ENCODE results near the gene ZCCHC14.
"Not testable (repeated sequence)": the region's sequence is repeated elsewhere in the genome, so short reads cannot be mapped to it uniquely, and the experiment has no call there.

The ZCCHC14 gene

DNA sequence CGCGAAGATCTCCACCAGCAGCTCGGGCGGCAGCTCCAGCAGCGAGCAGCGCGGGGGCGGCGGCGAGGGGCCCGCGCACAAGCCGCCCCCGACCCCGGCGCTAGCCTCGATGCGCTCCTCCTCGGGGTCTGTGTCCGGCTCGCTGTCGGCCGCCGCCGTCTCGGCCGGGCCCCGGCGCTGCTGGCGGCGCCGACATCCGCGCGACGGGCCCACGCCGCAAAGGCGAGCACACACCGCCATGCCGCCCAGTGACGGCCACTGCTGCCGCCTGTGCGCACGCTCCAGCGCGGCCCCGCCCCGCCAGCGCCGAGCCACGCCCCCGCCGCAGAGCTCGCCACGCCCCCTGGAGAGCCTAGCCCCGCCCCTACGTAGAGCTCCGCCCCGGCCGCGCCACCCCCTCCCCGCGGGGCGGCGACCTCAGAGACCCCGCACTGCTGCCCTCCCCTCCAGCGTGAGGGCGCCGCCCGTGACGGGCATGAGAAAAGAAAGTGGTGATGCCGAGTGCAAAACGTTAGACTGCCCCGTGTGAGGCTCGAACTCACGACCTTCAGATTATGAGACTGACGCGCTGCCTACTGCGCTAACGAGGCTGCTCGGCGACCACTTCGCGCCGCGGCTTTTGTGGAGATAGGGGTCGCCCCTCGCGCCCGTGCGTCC lies 109.2 kb downstream of the ZCCHC14 start, which contains the start of gene FBXO31:
Gene FBXO31 (minus strand): TSS at position 272 of the 657 bp plus-strand sequence. CDS start 32 bp downstream, at position 240.
- DNase-seq (ENCODE audit: low read depth in 2 of 2), result peak; percentile 85 to 94

DNA sequence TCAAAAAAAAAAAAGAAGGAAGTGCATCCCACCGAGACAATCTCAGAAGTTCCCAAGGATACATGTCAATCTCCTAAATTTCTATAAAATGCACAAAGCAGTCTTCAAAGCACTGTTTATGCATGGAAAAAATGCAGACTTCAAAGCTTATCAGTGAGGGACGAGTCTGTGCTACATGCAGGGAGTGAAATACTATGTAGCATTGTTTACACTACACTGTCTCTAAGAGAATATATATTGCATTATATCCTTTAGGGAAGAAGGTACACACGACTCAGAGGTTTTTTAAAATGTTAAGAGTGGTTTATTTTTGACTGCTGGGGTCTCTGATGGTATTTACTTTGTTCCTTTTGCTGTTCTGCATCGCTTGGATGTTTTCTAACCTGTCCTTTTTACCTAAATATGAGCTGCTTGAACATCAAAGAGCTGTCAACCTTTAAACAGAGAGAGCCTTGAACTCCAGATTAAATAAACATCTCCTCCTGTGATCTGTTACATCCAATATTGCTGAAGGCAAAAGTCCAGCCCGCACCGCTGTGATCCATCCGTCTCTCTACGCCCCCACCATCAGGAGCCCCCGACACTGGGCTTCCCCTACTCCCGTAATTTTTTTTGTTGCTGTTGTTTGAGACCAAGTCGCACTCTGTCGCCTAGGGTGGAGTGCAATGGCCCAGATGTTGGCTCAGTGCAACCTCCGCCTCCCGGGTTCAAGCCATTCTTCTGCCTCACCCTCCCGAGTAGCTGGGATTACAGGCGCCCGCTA lies 110.6 kb downstream of the ZCCHC14 start:
- no peak for DNase-seq (ENCODE audit: low read depth in 2 of 2)

DNA sequence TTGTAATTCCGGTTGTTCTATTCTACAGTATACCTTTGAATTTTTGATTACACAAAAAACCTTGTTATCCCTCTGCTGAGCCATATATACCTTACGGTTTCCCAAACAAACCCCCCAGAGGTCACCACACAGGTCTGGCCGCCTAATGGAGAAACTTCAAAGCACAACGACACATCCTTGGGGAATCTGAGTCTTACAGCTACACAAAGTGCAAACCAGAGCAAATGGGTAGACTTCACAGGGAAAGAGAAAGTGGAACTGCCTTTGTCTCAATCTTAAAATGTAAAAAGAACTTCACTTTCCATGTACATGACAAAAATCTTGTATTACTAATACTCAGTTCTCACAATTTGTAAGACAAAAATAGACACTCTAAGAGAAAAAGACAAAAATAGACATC lies 111.9 kb downstream of the ZCCHC14 start:
- DNase-seq (ENCODE audit: low read depth in 2 of 2), result no peak

DNA sequence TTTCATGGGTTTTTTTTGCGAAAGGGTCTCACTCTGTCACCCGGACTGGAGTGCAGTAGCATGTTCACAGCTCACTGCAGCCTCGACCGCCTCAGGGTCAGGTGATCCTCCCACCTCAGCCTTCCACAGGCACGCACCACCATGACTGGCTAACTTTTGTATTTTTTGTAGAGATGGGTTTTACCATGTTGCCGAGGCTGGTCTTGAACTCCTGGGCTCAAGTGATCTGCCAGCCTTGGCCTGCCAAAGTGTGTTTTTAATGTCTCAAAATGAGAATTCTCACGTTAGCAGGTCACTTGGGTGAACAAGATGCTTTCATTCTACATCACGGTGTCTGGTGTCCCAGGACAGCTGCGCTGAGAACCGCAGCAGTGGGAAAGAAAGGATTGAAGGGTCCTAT lies 112.4 kb downstream of the ZCCHC14 start:
- DNase-seq (ENCODE audit: low read depth in 2 of 2), result no peak

DNA sequence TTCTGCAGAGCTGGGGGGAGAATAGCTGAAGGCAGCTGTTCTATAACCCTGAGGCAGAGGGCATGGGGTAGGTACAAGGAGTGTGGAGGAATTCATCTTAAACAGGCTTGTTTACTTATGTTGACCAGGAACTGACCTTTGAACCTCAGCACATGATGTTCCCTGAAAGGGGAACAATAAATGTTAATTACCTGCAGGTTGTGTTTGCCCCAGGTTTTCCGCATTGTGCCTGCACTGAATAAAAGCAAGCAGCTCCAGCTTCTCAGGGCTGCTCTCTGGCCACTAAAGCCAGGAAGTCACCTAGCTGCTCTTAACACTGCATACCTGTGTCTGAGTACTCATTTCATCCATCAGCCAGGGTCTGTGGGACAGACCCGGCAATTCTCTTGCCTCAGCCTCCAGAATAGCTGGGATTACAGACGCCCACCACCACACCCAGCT lies 113.5 kb downstream of the ZCCHC14 start:
- not testable (repeated sequence) for DNase-seq (ENCODE audit: low read depth in 2 of 2)

GRCh38 chr16:87376660-87377059 lies 116.2 kb downstream of the ZCCHC14 start:
- no peak for DNase-seq (ENCODE audit: low read depth in 2 of 2)

DNA sequence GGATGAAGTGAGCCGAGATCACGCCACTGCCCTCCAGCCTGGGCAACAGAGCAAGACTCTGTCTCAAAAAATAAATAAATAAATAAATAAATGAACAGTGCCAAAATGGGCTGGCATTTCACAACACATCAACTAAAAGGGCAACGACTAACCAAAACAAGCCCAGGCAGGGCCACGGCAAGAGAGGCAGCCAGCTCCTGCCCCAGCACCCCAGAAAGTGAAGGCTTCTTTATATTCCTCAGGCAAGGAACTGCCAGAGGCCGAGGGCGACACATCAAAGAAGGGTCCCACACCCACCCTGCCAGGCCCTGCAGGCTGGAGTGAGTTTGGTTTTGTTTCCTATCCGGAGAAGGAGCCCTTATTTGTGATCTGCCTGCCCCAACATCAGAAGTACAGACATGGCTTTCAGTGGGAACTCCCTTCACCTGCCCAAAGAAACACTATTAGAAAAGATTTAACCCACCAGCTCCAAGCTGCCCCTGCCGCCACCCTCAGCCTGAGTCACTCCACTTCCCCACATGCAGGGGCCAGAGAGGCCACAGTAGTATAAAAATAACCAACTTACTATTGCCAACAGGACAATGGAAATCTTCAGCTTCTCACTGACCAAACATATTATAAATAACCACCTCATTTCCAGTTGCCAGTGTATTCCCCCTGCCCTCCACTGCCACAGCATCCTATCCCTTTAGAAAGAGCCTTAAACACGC lies 117.2 kb downstream of the ZCCHC14 start:
- no peak for DNase-seq (ENCODE audit: low read depth in 2 of 2)

DNA sequence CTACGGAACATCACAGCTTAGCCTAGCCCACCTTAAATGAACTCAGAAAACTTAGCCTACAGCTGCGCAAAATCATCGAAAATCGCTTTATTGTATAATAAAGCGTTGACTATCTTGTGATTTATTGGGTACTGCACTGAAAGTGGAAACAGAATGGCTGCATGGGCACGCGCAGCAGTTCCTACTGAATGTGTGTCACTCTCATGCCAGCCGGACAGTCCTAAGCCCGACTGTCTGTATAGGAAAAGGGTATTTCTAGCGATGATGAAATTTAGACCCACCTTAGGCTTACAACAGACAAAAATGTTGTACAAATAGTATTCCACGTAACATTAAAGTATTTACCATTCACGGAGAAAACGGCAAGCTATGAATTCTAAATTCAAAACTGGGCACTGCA lies 118.5 kb downstream of the ZCCHC14 start:
- no peak for DNase-seq (ENCODE audit: low read depth in 2 of 2)

GRCh38 chr16:87372305-87372704 lies 120.5 kb downstream of the ZCCHC14 start:
- no peak for DNase-seq (ENCODE audit: low read depth in 2 of 2)

DNA sequence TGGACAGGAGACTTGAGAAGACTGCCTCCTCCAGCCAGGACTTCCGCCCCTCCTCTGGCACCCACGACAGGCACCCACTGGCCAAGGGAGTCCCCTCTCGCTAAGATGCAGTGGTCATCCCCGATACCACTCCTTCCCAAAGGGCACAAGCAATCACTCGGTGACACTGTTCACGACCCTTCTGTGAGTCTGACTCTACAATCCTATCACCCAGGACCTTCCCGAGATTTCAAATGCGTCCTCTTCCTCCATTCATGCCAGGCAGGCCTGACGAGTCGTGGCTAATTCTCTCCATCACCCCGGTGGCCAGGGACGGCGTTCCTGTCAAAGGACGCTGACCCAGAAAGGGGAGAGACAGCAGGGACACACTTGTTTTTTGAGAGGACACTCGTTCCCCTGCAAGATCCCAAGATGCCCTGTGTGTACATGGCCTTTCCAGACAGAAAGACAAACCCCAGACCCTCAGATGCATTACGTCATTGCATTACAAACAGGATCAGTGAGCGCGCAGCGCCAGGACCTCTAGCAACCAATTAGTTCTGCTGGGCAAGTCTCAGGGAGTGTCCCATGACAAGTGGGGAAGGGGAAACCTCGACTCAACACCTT lies 121.5 kb downstream of the ZCCHC14 start:
- DNase-seq (ENCODE audit: low read depth in 2 of 2), result no peak

DNA sequence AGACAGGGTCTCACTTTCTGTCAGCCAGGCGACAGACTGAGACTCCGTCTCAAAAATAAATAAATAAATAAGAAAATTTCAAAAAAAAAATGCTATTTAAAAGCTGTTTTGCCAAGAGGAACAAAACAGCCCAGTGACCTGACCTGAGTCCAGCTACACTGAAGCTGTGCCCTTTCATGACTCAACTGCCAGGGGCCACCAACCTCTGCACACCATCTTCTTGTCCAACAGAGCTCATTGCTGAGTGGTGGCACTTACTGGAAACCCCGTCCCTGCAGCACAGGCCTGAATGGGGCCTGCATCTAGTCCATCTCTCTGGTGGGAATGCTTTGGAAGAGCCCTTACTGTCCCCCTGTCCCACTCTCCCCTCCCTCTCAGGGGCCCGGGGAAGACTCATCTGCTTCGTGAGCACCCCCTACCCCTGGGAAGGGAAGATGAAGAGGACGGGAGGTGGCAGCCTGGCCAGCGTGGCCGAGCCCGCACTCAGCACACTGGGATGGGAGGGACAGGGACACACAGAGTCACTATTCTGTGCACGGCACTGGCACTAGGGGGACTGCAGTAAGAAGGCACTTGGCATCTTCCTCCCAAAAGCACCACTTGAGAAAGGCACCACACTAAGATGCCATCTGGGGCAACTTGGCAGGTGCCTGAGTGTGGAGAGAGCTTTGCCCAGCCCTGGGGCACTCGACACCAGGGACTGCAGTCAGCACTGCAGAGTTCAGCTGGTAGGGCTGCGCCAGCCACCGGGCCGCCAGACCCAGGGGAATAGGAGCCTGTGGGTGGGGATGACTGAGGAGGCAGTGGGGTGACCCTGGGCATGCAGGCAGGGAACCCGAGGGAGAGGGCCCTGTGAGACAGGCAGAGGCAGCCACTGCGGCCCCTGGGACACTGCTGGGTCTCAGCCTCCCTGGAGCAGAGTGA lies 122.8 kb downstream of the ZCCHC14 start:
- DNase-seq (ENCODE audit: low read depth in 2 of 2), result no peak

GRCh38 chr16:87369117-87369765 lies 123.6 kb downstream of the ZCCHC14 start:
- DNase-seq (ENCODE audit: low read depth in 2 of 2), result no peak

- no peak for DNase-seq (ENCODE audit: low read depth in 2 of 2)
Observed at GRCh38 chr16:87368029-87368770, 124.6 kb downstream of the ZCCHC14 start.

DNA sequence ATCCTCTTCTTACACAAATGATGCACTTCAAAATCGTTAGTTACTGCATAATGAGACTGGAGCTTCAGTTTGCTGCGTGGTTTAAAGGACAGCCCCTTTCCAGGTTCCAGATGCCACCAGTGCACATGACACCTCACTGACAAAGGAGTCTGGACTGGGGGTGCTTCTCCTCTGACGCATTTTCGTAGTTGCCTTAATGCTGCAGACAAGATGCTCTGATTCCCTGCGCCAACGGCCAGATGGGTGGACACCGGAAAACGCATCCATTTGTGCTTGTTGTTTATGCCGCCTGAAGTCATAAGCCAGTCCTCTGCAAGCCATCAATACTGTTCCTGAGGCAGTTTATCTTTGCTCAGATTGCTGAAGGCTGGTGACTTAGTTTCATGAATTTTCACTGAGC lies 125.3 kb downstream of the ZCCHC14 start:
- no peak for DNase-seq (ENCODE audit: low read depth in 2 of 2)

DNA sequence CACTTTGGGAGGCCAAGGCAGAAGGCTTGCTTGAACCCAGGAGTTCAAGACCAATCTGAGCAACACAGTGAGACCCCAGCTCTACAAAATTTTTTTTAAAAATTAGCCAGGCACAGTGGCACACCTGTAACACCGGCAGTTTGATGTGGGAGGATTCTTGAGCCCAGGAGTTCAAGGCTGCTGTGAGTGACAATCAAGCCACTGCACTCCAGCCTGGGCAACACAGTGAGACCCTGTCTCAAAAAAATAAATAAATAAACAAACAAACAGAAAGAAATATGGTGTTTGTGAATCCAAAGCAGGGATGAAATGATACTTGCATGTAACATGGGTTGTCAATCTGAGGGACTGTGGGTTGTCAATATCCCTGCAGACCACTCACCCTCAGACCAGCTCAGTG lies 125.9 kb downstream of the ZCCHC14 start:
- no peak for DNase-seq (ENCODE audit: low read depth in 2 of 2)

- no peak for DNase-seq (ENCODE audit: low read depth in 2 of 2)
Observed at GRCh38 chr16:87366288-87366687, 126.5 kb downstream of the ZCCHC14 start.

- no peak for DNase-seq (ENCODE audit: low read depth in 2 of 2)
Observed at GRCh38 chr16:87365021-87365713, 127.7 kb downstream of the ZCCHC14 start.

GRCh38 chr16:87363771-87364455 lies 128.9 kb downstream of the ZCCHC14 start:
- no peak for DNase-seq (ENCODE audit: low read depth in 2 of 2)

Data from stimulated activated CD4-positive, alpha-beta T cell treated with anti-CD3 and anti-CD28 coated beads, Interleukin-4, amount 100 ng/mL, for 48 hours (primary cell).